OCI-LY7 (cell line): ENCODE data around the gene PARVB.

Experiments
- EZH2phosphoT487 ChIP-seq: fragments of 200-600 bp; sonication (generic); IDR thresholded peaks from 2 replicates; pipeline ENCODE4 v1.6.1; 2018; ENCODE audit warnings: low read depth, borderline replicate concordance, mild to moderate bottlenecking, mixed run types, antibody characterized with exemption, low read length, moderate library complexity, mixed read lengths
- TF ChIP-seq, protein P1 (sequence below): fragments of 200-600 bp; sonication (generic); conservative IDR thresholded peaks from 2 replicates; pipeline ENCODE4 v1.5.1; 2014; ENCODE audit warnings: mild to moderate bottlenecking, antibody characterized with exemption, low read length, moderate library complexity, mixed read lengths

DNA sequence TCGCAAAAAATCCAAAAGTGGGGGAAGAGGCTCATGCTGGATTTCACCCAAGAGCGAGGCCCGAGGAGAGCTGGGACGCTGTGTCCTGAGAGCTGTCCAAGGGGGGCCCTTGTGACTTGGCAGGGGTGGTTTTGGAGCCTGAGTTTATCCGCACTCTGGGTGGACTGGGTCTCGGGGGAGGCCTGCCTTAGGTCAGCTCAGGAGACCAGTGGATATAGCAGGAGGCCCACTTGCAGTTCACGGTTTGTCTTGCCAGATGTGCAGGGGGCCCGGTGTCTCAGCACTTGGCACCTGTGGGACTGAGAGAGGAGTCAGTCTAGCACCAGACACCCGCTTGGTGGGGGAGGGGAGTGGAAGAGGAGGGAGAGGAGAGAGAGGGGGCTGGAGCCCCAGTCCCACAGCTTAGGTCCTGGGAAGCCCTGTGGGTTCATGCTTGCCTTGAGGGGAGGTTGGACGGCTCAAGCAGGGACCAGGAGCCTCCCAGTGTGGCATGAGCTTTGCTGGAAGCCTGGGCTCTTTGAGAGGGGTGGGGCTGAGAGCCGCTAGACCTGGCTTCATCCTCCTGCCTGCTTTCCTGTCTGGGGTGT, 33.4 kb downstream of the PARVB start:
- TF ChIP-seq, protein P1, sequence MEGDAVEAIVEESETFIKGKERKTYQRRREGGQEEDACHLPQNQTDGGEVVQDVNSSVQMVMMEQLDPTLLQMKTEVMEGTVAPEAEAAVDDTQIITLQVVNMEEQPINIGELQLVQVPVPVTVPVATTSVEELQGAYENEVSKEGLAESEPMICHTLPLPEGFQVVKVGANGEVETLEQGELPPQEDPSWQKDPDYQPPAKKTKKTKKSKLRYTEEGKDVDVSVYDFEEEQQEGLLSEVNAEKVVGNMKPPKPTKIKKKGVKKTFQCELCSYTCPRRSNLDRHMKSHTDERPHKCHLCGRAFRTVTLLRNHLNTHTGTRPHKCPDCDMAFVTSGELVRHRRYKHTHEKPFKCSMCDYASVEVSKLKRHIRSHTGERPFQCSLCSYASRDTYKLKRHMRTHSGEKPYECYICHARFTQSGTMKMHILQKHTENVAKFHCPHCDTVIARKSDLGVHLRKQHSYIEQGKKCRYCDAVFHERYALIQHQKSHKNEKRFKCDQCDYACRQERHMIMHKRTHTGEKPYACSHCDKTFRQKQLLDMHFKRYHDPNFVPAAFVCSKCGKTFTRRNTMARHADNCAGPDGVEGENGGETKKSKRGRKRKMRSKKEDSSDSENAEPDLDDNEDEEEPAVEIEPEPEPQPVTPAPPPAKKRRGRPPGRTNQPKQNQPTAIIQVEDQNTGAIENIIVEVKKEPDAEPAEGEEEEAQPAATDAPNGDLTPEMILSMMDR = no peak
- no peak for TF ChIP-seq EZH2phosphoT487
